HPDE6-E6E7 (cell line): ENCODE results near the gene C1orf167.

Experiments
- DNase-seq: peaks from one replicate; pipeline ENCODE4 v3.0.0; 2011; ENCODE audit warnings: missing footprints; ENCODE audit errors: extremely low spot score

C1orf167 gene

GRCh38 chr1:11735854-11736745 lies 25.9 kb upstream of the C1orf167 start, which contains the start of gene AGTRAP:
Gene AGTRAP (plus strand): TSS chr1:11736136. CDS start chr1:11736209, 73 bp downstream.
- peak; percentile 85 for DNase-seq

GRCh38 chr1:11736746-11737639 lies 25.0 kb upstream of the C1orf167 start:
- peak; percentile 76 for DNase-seq

- no peak for DNase-seq
Observed at GRCh38 chr1:11738096-11738495, 23.9 kb upstream of the C1orf167 start.

DNA sequence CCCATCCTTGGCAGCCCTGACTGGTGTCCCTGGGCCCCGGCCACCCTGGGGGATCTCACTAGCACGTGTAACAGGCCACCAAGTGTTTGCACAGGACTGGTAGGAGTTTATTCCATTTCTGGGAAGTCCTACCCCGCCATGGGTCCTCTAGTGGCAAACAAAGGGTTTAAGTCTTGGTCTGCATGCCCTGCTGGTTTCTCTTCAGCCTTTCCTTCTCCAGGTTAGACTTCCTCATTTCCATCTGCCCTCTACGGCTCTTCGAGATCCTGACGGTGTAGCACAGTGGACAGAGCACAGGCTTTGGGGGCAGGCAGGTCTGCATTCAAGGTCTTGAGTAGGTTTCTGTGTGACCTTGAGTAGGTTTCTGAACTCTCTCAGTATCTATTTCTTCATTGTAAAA lies 23.2 kb upstream of the C1orf167 start:
- DNase-seq, result no peak

DNA sequence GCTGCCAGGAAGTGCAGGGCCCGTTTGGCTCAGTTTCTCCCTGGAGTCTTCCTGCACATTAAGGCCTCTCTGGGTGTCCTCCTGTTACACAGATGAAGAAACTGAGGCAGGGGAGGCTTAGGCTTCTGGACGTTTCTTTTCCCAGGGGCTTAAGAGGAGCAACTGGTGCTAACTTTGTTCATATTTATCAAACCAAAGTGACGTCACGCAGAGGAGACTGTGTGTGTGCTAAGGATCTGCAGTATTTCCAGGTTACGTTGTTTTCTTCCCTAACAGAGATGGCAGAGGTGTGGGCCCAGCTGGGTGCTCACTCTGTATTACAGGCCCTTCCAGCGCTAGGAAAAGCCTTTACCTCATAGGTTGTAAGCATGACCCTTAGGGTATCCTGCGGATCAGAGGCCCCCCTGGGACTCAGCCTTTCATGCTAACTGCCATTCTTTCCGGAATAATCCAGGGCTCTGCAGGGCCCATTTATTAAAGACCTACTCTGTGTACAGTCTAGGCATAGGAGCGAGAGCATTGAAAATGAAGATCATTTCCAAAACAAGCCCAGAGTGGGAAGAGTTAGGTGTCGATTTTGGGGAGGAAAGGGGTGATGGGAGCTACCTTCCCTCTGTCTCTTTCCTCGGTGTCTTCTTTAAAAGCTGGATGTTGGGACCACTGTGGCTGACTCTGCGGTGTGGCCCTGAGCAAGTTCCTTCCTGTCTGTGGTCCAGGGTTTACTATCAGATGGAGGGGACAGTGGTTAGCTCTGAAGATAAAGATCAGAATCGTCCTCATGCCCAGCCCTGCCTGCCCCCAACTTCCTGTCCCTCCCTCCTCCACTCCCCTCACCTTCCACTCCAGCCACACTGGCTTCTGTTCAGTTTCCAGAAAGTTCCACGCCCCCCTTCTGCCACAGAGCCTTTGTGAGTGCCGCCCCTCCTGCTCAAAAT lies 21.5 kb upstream of the C1orf167 start:
- no peak for DNase-seq

- no peak for DNase-seq
Observed at GRCh38 chr1:11741482-11741881, 20.5 kb upstream of the C1orf167 start.

DNA sequence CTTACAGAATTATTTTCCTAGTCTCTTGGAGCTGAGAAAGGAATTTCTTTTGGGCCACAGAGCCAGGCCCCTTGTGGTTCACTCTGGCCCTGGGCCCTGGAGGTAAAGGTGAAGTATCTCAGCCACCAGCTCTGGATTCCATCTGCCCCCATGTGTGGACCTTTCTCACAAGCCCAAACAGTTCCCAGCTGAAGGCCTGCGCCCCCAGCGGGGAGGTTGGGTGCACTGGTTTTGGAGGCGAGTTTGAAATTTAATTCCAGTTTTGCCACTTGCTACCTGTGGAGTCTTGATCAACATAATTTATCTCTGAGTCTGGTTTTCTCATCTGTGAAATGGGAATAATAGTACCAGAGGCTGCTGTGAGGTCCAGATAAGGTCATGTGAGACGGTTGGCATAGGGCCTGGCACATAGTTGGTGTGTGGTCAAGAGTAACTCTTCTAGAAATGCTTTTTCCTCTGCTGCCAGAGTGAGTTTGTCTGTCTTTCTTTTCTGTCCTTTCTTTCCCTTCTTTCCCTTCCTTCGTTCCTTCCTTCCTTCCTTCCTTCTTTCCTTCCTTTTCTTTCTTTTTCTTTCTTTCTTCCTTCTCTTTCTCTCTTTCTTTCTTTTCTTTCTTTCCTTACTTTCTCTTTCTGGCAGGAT lies 20.0 kb upstream of the C1orf167 start:
- DNase-seq, result no peak

GRCh38 chr1:11744287-11744686 lies 17.7 kb upstream of the C1orf167 start:
- DNase-seq, result no peak

DNA sequence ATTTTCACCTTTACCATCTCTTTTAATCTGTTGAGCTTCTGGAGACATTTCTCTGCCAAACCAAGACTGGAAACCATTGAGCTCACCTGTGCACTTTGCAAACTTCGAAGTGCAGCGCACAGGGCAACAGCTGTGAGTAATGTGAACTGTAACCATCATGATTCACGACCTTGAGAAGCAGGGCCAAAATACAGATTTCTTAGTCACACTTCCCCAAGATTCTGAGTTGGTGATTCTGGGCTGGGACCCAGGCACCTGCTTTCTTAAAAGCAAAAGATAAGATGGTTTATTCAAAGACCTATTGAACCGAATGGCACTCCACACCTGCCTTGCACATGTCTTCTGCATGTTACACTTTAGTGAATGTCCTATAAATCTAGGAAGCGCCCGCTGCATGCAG lies 15.9 kb upstream of the C1orf167 start:
- DNase-seq, result no peak

DNA sequence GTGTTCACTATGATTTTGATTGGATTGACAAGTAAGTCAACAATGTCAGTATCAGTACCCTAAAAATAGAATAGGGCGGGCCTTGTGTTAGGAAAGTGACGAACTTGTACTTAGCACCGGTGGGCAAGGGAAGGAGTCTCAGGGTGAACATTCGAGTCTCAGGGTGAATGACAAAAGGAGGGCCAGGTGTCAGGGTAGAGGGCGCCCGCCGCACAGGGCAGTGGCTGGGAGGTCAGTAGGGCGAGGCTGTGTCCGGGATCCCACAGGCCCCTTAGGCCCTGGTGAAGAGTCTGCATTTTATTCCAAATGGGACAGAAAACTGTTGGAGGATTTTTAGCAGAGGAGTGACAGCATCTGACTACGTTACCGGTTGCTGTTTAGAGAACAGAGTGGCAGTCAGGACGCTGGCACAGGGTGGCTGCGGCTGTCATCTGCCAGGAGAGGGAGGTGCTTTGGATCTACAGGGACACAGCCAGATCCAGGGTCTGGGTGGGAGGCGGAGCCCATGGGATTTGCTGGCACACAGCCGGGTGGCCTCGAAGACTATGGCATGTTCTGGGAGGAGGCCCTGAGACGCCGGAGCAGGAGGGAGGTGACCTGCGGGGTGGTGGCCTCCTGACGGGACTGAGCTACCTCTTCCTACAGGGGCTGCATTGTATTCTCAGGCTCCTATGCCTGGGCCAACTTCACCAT lies 15.1 kb upstream of the C1orf167 start:
- DNase-seq, result no peak

- no peak for DNase-seq
Observed at GRCh38 chr1:11748294-11749202, 13.4 kb upstream of the C1orf167 start.

DNA sequence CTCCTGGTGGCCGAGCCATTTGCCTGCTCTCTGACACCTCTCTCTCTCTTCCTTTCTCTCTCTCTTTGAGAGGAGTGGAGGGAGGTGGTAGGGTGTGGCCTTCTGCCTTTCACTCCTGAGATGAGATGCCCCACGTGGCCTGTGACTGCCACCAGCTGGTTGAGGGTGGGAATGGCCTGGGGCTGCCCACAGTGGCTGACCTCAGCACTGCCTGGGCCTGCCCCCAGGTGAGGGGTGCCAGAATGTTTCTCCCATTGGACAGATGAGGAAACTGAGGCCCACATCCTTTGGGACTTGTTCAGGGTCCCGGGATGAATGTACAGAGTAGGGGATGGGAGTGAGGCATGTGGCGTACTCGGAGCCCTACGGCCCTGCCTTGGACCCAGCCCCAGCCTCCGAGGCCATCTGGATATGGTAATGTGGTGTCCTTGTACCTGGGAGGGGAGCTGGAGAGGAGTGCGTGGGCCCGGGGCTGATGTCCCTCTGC lies 12.7 kb upstream of the C1orf167 start:
- peak; percentile 82 for DNase-seq

DNA sequence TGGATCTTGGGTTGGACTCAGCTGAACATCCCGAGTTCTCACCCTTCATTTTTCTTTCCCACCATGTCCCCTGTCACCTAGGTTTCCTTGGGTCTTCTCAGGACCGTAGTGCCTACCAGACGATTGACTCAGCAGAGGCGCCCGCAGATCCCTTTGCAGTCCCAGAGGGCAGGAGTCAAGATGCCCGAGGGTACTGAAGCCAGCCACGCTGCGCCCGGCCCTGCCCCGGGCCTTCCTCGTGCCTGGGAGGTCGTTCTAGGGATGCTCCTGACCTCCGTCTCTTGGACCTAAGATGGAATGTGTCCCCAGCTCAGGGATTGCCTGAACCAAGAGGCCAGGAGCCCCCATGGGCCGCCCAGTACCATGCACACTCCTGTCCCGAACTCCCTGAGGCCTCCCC lies 12.0 kb upstream of the C1orf167 start:
- no peak for DNase-seq

GRCh38 chr1:11751087-11751486 lies 10.9 kb upstream of the C1orf167 start:
- DNase-seq, result no peak

- DNase-seq, result no peak
Observed at GRCh38 chr1:11752359-11753088, 9.5 kb upstream of the C1orf167 start.

DNA sequence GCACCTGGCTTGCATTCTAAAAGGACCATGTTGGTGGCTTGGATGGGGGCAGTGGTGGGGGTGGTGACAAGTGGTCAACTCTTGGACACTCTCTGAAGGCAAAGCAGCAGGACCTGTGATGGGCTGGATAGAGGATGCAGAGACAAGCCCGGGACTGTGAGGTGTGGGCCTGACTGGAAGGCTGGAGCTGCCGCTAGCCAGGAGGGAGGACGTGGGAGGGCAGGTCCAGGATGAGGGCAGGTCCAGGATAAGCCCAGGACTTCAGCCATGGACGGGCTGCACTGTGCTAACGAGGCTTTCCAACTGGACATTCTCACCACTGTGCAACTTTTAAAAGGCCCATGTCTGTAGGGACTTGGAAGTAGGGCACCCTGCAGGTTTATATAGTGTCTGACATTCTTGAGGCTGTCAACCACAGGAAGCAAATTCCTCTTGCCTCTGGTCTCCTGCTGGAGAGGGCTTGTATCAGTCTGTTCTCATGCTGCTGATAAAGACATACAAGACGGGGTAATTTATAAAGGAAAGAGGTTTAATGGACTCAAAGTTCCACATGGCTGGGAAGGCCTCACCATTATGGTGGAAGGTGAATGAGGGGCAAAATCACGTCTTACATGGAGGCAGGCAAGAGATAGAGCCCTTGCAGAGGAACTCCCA lies 8.3 kb upstream of the C1orf167 start:
- DNase-seq, result no peak

- DNase-seq, result no peak
Observed at GRCh38 chr1:11757047-11757446, 4.9 kb upstream of the C1orf167 start.

DNA sequence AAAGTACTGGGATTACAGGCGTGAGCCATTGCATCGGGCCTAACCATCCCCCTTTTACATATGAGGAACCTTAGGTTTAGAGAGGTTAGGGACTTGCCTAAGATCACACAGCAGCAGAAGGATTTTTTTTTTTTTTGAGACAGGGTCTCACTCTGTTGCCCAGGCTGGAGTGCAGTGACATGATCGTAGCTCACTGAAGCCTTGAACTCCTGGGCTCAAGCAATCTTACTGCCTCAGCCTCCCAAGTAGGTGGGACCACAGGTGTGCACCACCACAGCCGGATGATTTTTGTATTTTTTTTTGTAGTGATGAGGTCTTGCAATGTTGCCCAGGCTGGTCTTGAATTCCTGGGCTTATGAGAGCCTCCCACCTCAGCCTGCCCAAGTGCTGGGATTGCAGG lies 2.2 kb upstream of the C1orf167 start:
- DNase-seq, result no peak
